HG03060 (cell line): Measurements from ENCODE around the gene USP40.

Experiments used
- ATAC-seq: cut with Tn5 transposase; IDR thresholded peaks from one replicate; pipeline ENCODE4 v1.9.1; 2021; ENCODE audit warnings: low read depth, moderate number of reproducible peaks; ENCODE audit not compliant: unreplicated experiment

Gene USP40

DNA sequence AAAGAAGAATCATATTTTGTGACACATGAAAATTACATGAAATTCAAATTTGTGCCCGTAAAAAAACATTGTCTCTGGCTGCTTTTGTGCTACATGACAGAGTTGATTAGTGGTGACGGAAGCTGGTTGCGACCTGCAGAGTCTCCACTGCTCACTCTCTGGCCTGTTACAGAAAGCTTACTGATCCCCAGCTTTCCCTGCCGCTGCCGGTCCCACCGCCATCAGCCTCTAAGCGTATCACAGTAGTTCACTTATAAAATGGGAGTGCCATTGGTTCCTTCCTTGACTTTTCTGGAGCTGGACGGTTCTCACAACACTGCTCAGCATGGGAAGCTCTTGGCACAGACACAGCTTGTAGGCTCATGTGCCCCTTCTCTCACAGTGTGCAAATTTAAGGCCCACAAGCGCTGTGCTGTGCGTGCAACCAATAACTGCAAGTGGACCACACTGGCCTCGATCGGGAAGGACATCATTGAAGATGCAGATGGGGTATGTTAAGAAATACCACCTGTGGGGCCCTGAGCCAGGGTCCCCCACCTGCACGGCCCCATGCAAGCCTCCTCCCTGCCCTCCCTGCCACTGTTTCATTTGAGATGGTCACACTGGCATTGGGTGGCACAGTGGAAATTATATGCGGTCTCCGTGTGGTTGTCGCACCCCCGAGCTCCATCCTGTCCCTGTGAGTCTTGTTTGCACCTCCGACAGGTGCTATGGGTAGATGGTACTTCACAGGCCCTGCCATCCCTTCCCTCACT is 131.0 kb downstream of the USP40 start:
- ATAC-seq = no peak

- ATAC-seq = no peak
Measured at GRCh38 chr2:233434666-233435330, 131.8 kb downstream of the USP40 start.

DNA sequence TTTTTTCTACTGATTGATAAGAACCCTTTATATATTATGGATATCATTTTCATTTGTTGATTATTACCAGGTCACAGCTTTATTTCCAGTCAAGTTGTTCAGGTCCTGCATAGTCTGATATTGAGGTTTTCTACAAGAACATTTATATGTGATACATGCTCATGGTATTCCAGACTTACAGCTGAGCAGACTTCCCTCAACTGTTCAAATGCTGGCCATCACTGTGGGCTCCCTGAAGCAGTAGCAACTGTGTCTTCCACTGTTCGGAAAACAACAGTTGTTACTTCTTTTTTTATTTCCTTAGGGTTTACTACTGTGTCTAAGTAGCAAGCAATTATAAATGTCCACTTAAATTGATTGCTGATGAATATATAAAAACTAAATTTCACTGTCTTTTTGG is 132.8 kb downstream of the USP40 start:
- ATAC-seq = no peak

DNA sequence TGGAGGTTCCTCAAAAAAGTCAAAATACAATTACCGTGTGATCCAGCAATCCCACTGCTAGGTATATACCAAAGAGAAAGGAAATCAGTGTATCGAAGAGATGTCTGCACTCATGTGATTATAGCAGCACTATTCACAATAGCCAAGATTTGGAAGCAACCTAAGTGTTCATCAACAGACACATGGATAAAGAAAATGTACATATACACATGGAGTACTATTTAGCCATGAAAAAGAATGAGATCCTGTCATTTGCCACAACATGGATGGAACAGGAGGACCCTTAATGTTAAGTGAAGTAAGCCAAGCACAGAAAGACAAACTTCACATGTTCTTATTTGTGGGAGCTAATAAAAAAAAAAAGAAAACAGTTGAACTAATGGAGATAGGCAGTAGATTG is 133.6 kb downstream of the USP40 start:
- ATAC-seq = no peak

- no peak for ATAC-seq
Measured at GRCh38 chr2:233430651-233431050, 135.9 kb downstream of the USP40 start.

- no peak for ATAC-seq
Measured at GRCh38 chr2:233430081-233430480, 136.5 kb downstream of the USP40 start.

GRCh38 chr2:233429175-233429897 is 137.2 kb downstream of the USP40 start:
- ATAC-seq = no peak

DNA sequence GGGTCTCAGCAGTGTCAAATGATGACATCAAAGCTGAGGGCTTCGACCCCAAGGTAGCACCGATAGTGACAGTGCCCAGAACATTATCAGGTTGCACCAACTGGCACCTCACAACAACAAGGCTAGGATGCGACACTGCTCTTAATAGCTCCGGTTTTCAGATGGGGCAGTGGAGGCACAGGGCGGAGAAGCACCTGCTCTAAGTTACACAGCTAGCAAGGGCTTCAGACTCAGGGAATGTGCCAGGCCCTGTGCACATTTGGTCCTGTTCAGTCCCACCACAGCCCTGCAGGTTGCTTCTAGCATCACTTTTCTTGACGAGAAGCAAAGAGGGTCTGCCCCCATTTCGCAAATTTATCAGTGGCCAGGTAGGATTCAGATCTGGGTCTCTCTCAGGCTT is 138.1 kb downstream of the USP40 start:
- ATAC-seq = no peak

DNA sequence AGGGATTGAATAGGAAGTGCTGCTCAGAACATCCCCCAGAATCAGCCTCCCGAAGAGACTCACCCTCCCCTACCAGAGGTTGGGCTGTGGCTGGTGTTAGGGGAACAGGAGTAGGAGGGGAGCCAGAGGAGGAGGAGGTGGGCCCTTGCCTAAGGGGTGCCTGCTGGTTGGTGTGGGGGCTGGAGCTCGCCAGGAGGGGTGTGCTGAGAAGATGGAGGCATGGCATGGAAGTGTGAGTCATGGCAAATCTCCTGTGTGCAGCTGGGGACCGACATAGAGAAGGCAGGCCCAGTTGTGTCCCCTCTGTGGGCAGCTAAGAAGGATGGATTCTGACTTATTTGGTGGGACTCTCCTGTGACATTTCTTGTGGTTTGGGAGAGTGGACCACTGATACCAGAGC is 138.6 kb downstream of the USP40 start:
- ATAC-seq = no peak

DNA sequence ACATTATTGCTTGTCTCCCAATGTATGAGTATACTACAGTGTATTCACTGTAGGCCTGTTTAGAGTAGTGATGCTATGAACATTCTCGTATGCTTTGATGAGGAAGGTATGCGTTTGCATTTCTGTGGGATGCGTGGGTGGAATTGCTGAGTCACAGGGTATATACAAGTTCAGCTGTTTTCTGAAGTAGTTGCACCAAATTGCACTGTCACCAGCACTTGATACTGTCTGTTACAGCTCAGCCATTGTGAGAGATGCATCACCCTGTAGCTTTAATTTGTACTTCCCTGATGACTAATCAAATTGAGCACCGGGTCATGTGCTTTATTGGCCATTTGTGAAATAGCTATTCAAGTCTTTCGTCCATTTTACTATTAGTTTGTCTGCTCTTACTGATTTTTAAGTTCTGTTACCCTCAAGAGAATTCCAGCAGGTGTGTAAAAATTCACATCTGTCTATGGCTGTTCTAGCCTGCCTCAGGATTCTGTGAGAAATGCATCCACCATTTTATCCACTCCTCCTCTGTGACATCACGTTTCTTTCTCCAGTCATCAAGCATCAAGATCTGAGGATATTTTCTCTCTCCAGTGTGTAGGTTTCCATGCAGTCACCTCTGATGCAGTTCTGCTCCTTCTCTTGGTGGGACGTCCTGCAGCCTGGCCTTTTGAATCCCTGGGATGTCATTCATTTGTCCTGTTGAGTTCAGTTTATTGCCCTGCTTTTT is 139.8 kb downstream of the USP40 start:
- ATAC-seq = no peak
